NCI-H748 (cell line): ENCODE measurements around the gene ATP5ME.
"Not testable (repeated sequence)": the region's sequence is repeated elsewhere in the genome, so short reads cannot be mapped to it uniquely, and the experiment has no call there.

Experiments
- DNase-seq: peaks from one replicate; lab custom pipeline; 2025; ENCODE audit not compliant: unreplicated experiment; lab: John Stamatoyannopoulos, UW

Gene ATP5ME

GRCh38 chr4:656436-657337 is 17.4 kb downstream of the ATP5ME start:
- DNase-seq = no peak

- no peak for DNase-seq
Observed at GRCh38 chr4:655464-656151, 18.5 kb downstream of the ATP5ME start.

GRCh38 chr4:654871-655463 is 19.1 kb downstream of the ATP5ME start:
- no peak for DNase-seq

GRCh38 chr4:654503-654845 is 19.6 kb downstream of the ATP5ME start:
- no peak for DNase-seq

GRCh38 chr4:653831-654502 is 20.1 kb downstream of the ATP5ME start:
- no peak for DNase-seq

- no peak for DNase-seq
Observed at GRCh38 chr4:653080-653821, 20.8 kb downstream of the ATP5ME start.

GRCh38 chr4:651884-652642 is 22.0 kb downstream of the ATP5ME start:
- DNase-seq = no peak

GRCh38 chr4:650951-651883 is 22.9 kb downstream of the ATP5ME start:
- DNase-seq = peak; percentile 30

- DNase-seq = no peak
Observed at GRCh38 chr4:650461-650860, 23.6 kb downstream of the ATP5ME start.

- no peak for DNase-seq
Observed at GRCh38 chr4:649751-650310, 24.2 kb downstream of the ATP5ME start.

- DNase-seq = no peak
Observed at GRCh38 chr4:649293-649625, 24.8 kb downstream of the ATP5ME start.

GRCh38 chr4:648579-649292 is 25.3 kb downstream of the ATP5ME start:
- no peak for DNase-seq

- DNase-seq = no peak
Observed at GRCh38 chr4:647481-647880, 26.6 kb downstream of the ATP5ME start.

- DNase-seq = no peak
Observed at GRCh38 chr4:646460-646859, 27.6 kb downstream of the ATP5ME start.

- not testable (repeated sequence) for DNase-seq
Observed at GRCh38 chr4:642366-642765, 31.7 kb downstream of the ATP5ME start.

GRCh38 chr4:637536-638280 is 36.4 kb downstream of the ATP5ME start:
- DNase-seq = no peak

- no peak for DNase-seq
Observed at GRCh38 chr4:636628-637159, 37.4 kb downstream of the ATP5ME start.
